Measurements from ENCODE around the gene SSTR5. TPM values are rescaled to one million over a fixed set of nuclear protein-coding genes. Genes with fewer than 3 reads are reported as not detected.

Gene SSTR5
- total RNA-seq, 1 donor from 2014 or later = not detected

- no peak for DNase-seq (ENCODE audit: low spot score)
Measured at GRCh38 chr16:1054660-1055556, 17.6 kb upstream of the SSTR5 start.

- DNase-seq (ENCODE audit: low spot score) = no peak
Measured at GRCh38 chr16:1055557-1055924, 17.0 kb upstream of the SSTR5 start.

GRCh38 chr16:1056196-1056595, 16.4 kb upstream of the SSTR5 start:
- no peak for DNase-seq (ENCODE audit: low spot score)

GRCh38 chr16:1057252-1057932, 15.2 kb upstream of the SSTR5 start:
- no peak for DNase-seq (ENCODE audit: low spot score)

- DNase-seq (ENCODE audit: low spot score) = no peak
Measured at GRCh38 chr16:1058216-1058615, 14.3 kb upstream of the SSTR5 start.

- DNase-seq (ENCODE audit: low spot score) = no peak
Measured at GRCh38 chr16:1059310-1059709, 13.2 kb upstream of the SSTR5 start.

- DNase-seq (ENCODE audit: low spot score) = no peak
Measured at GRCh38 chr16:1060416-1061340, 11.9 kb upstream of the SSTR5 start.

- no peak for DNase-seq (ENCODE audit: low spot score)
Measured at GRCh38 chr16:1061769-1062505, 10.6 kb upstream of the SSTR5 start.

- DNase-seq (ENCODE audit: low spot score) = no peak
Measured at GRCh38 chr16:1062895-1063294, 9.7 kb upstream of the SSTR5 start.

- no peak for DNase-seq (ENCODE audit: low spot score)
Measured at GRCh38 chr16:1063728-1064127, 8.8 kb upstream of the SSTR5 start.

GRCh38 chr16:1065469-1066128, 6.9 kb upstream of the SSTR5 start:
- DNase-seq (ENCODE audit: low spot score) = no peak

- no peak for DNase-seq (ENCODE audit: low spot score)
Measured at GRCh38 chr16:1066584-1067172, 5.9 kb upstream of the SSTR5 start.

- DNase-seq (ENCODE audit: low spot score) = no peak
Measured at GRCh38 chr16:1067629-1068028, 4.9 kb upstream of the SSTR5 start.

- DNase-seq (ENCODE audit: low spot score) = no peak
Measured at GRCh38 chr16:1068451-1068850, 4.1 kb upstream of the SSTR5 start.

- DNase-seq (ENCODE audit: low spot score) = no peak
Measured at GRCh38 chr16:1069154-1069553, 3.4 kb upstream of the SSTR5 start.

GRCh38 chr16:1070084-1070863, 2.3 kb upstream of the SSTR5 start:
- no peak for DNase-seq (ENCODE audit: low spot score)

GRCh38 chr16:1070864-1071408, 1.6 kb upstream of the SSTR5 start:
- DNase-seq (ENCODE audit: low spot score) = no peak

GRCh38 chr16:1071561-1072225, 854 bp upstream of the SSTR5 start:
- DNase-seq (ENCODE audit: low spot score) = no peak

GRCh38 chr16:1073262-1073558, 663 bp downstream of the SSTR5 start:
- DNase-seq (ENCODE audit: low spot score) = no peak
